ENCODE data around the gene SHROOM1. TPM values are rescaled to one million over a fixed set of nuclear protein-coding genes. Genes with fewer than 3 reads are reported as not detected.

Gene SHROOM1
- polyA plus RNA-seq, 1 donor from 2014 or later = 1.8 TPM

- no peaks in the 10 kb centered on the region for H3K9me2 ChIP-seq (ENCODE audit: insufficient read depth, low read length)
- no peaks in the 10 kb centered on the region for H3K36me3 ChIP-seq (ENCODE audit: insufficient read depth, low read length)
- no peak overlapping the region for H3K4me3 ChIP-seq (ENCODE audit: low read length)
- H3K9ac ChIP-seq (ENCODE audit: low read length) = no peak overlapping the region
- TF ChIP-seq POLR2AphosphoS5 (IDR thresholded peaks at IDR 0.05) = no peak
- TF ChIP-seq RAD21 (conservative IDR thresholded peaks at IDR 0.05) = no peak
- no peak for TF ChIP-seq CTCF (IDR thresholded peaks at IDR 0.05; ENCODE audit: poor library complexity, severe bottlenecking)
- no peak for TF ChIP-seq EZH2 (IDR thresholded peaks at IDR 0.05; ENCODE audit: borderline replicate concordance, insufficient read depth, low read length, poor library complexity, severe bottlenecking)
- no peak for TF ChIP-seq REST (IDR thresholded peaks at IDR 0.05; ENCODE audit: borderline replicate concordance)
- no peak for TF ChIP-seq EP300 (conservative IDR thresholded peaks at IDR 0.05; ENCODE audit: poor library complexity, severe bottlenecking)
- TF ChIP-seq TAF1 (IDR thresholded peaks at IDR 0.05; ENCODE audit: low read depth) = no peak
- no peak for TF ChIP-seq MXI1 (conservative IDR thresholded peaks at IDR 0.05; ENCODE audit: poor library complexity, severe bottlenecking)
- no peak for TF ChIP-seq SMC3 (conservative IDR thresholded peaks at IDR 0.05; ENCODE audit: poor library complexity)
- H3K4me2 ChIP-seq (ENCODE audit: low read length) = no peak overlapping the region
- H2AFZ ChIP-seq (ENCODE audit: low read depth, low read length) = no peak overlapping the region
- H4K20me1 ChIP-seq (ENCODE audit: insufficient read depth) = no peaks in the 10 kb centered on the region
- peaks cover 1% of the 10 kb centered on the region for H3F3A ChIP-seq (ENCODE audit: insufficient read depth, low read length, poor library complexity, severe bottlenecking)
- H3K9me3 ChIP-seq (ENCODE audit: low read length) = no peaks in the 10 kb centered on the region
- no peaks in the 10 kb centered on the region for H3K79me2 ChIP-seq (replicated peaks; ENCODE audit: insufficient read depth, low read length)
- no peak overlapping the region for H3K27ac ChIP-seq (ENCODE audit: low read length)
- no peaks in the 10 kb centered on the region for H3K27me3 ChIP-seq (ENCODE audit: insufficient read depth, low read depth, low read length)
Observed at GRCh38 chr5:132860742-132861141, 30.3 kb upstream of the SHROOM1 start.

GRCh38 chr5:132859889-132860437 lies 29.5 kb upstream of the SHROOM1 start:
- Histone ChIP-seq H2AFZ (ENCODE audit: low read depth, low read length) (no peak overlapping the region), H4K20me1 (ENCODE audit: insufficient read depth) (no peaks in the 10 kb centered on the region), H3K27me3 (ENCODE audit: insufficient read depth, low read depth, low read length) (no peaks in the 10 kb centered on the region), H3K27ac (ENCODE audit: low read length) (no peak overlapping the region), H3F3A (ENCODE audit: insufficient read depth, low read length, poor library complexity, severe bottlenecking) (no peaks in the 10 kb centered on the region), H3K4me2 (ENCODE audit: low read length) (no peak overlapping the region), H3K9me2 (ENCODE audit: insufficient read depth, low read length) (no peaks in the 10 kb centered on the region), H3K79me2 (replicated peaks; ENCODE audit: insufficient read depth, low read length) (no peaks in the 10 kb centered on the region), H3K36me3 (ENCODE audit: insufficient read depth, low read length) (no peaks in the 10 kb centered on the region), H3K9ac (ENCODE audit: low read length) (no peak overlapping the region), H3K4me3 (ENCODE audit: low read length) (no peak overlapping the region), H3K9me3 (ENCODE audit: low read length) (no peaks in the 10 kb centered on the region)
- no peak for TF ChIP-seq EP300 (conservative IDR thresholded peaks at IDR 0.05; ENCODE audit: poor library complexity, severe bottlenecking)
- TF ChIP-seq REST (IDR thresholded peaks at IDR 0.05; ENCODE audit: borderline replicate concordance) = no peak
- TF ChIP-seq RAD21 (conservative IDR thresholded peaks at IDR 0.05) = no peak
- TF ChIP-seq TAF1 (IDR thresholded peaks at IDR 0.05; ENCODE audit: low read depth) = no peak
- TF ChIP-seq CTCF (IDR thresholded peaks at IDR 0.05; ENCODE audit: poor library complexity, severe bottlenecking) = no peak
- no peak for TF ChIP-seq EZH2 (IDR thresholded peaks at IDR 0.05; ENCODE audit: borderline replicate concordance, insufficient read depth, low read length, poor library complexity, severe bottlenecking)
- TF ChIP-seq POLR2AphosphoS5 (IDR thresholded peaks at IDR 0.05) = no peak
- TF ChIP-seq MXI1 (conservative IDR thresholded peaks at IDR 0.05; ENCODE audit: poor library complexity, severe bottlenecking) = no peak
- no peak for TF ChIP-seq SMC3 (conservative IDR thresholded peaks at IDR 0.05; ENCODE audit: poor library complexity)
